ENCODE results near the gene GAGE13.
"Not testable (repeated sequence)": the region's sequence is repeated elsewhere in the genome, so short reads cannot be mapped to it uniquely, and the experiment has no call there.

GRCh38 chrX:49299293-49299692, 32.1 kb upstream of the GAGE13 start:
- not testable (repeated sequence) for TF ChIP-seq CTCF (IDR thresholded peaks at IDR 0.05; ENCODE audit: insufficient read depth, low read length, poor library complexity, severe bottlenecking); EZH2phosphoT487 (conservative IDR thresholded peaks at IDR 0.05; ENCODE audit: low read length)

Measured in SU-DHL-6 (cell line).